H9 (cell line): ENCODE measurements around the gene CASQ2. TPM values are rescaled to one million over a fixed set of nuclear protein-coding genes. Genes with fewer than 3 reads are reported as not detected.
A peak's percentile ranks its signal among the peaks of the same experiment; 100 is the strongest.

Source experiments
- DNase-seq: peaks from one replicate; pipeline ENCODE4 v3.0.0-alpha.2; 2017
- H2AFZ ChIP-seq: one replicate; pipeline ENCODE4 v1.6.1; 2013; ENCODE audit warnings: mild to moderate bottlenecking, low read length, control low read depth, moderate library complexity
- H2AK5ac ChIP-seq: 2 replicates; pipeline ENCODE4 v1.6.1; 2013; ENCODE audit warnings: low read length, control low read depth, mixed read lengths; ENCODE audit not compliant: insufficient read length
- H2BK120ac ChIP-seq: one replicate; pipeline ENCODE4 v1.6.1; 2013; ENCODE audit warnings: low read depth, mild to moderate bottlenecking, low read length, control low read depth, inconsistent platforms; ENCODE audit not compliant: poor library complexity, severe bottlenecking
- H2BK12ac ChIP-seq: 2 replicates; pipeline ENCODE4 v1.6.1; 2013; ENCODE audit warnings: low read length, control low read depth, mixed read lengths, low read depth; ENCODE audit not compliant: insufficient read length
- H2BK15ac ChIP-seq: 2 replicates; pipeline ENCODE4 v1.6.1; 2013; ENCODE audit warnings: low read depth, low read length, control low read depth
- H2BK20ac ChIP-seq: one replicate; pipeline ENCODE4 v1.6.1; 2013; ENCODE audit warnings: low read depth, mild to moderate bottlenecking, low read length, control low read depth, inconsistent platforms; ENCODE audit not compliant: poor library complexity, severe bottlenecking
- H2BK5ac ChIP-seq: 2 replicates; pipeline ENCODE4 v1.6.1; 2013; ENCODE audit warnings: low read length, control low read depth, mixed read lengths; ENCODE audit not compliant: insufficient read length
- H3K14ac ChIP-seq: 2 replicates; pipeline ENCODE4 v1.6.1; 2013; ENCODE audit warnings: low read length, control low read depth; ENCODE audit not compliant: insufficient read depth
- H3K18ac ChIP-seq: 2 replicates; pipeline ENCODE4 v1.6.1; 2013; ENCODE audit warnings: low read depth, mild to moderate bottlenecking, mixed read lengths, low read length, control low read depth; ENCODE audit not compliant: insufficient read length
- H3K23ac ChIP-seq: 2 replicates; pipeline ENCODE4 v1.6.1; 2013; ENCODE audit warnings: low read length, control low read depth, mixed read lengths, low read depth; ENCODE audit not compliant: insufficient read length
- H3K23me2 ChIP-seq: 2 replicates; pipeline ENCODE4 v1.6.1; 2013; ENCODE audit warnings: low read depth, mild to moderate bottlenecking, mixed read lengths, low read length, control low read depth; ENCODE audit not compliant: insufficient read length, poor library complexity, severe bottlenecking
- H3K27ac ChIP-seq: 2 replicates; pipeline ENCODE4 v1.5.1; 2013; ENCODE audit warnings: low read length, control low read depth, mixed read lengths, low read depth; ENCODE audit not compliant: insufficient read length
- H3K27me3 ChIP-seq: 2 replicates; pipeline ENCODE4 v1.6.1; 2013; ENCODE audit warnings: low read length, control low read depth, inconsistent platforms; ENCODE audit not compliant: insufficient read depth
- H3K4ac ChIP-seq: 2 replicates; pipeline ENCODE4 v1.6.1; 2013; ENCODE audit warnings: low read depth, mild to moderate bottlenecking, control low read depth, inconsistent platforms, low read length, moderate library complexity
- H3K4me1 ChIP-seq: 2 replicates; pipeline ENCODE4 v1.6.1; 2013; ENCODE audit warnings: low read length, control low read depth, inconsistent platforms; ENCODE audit not compliant: insufficient read depth
- H3K4me2 ChIP-seq: 2 replicates; pipeline ENCODE4 v1.6.1; 2013; ENCODE audit warnings: low read length, control low read depth, mixed read lengths; ENCODE audit not compliant: insufficient read length, insufficient read depth
- H3K56ac ChIP-seq: 2 replicates; pipeline ENCODE4 v1.6.1; 2013; ENCODE audit warnings: low read depth, mild to moderate bottlenecking, mixed read lengths, low read length, control low read depth; ENCODE audit not compliant: insufficient read length
- H3K79me1 ChIP-seq: 2 replicates; pipeline ENCODE4 v1.6.1; 2013; ENCODE audit warnings: low read depth, mild to moderate bottlenecking, moderate library complexity, low read length, control low read depth, inconsistent platforms; ENCODE audit not compliant: insufficient read depth, poor library complexity, severe bottlenecking
- H3K79me2 ChIP-seq: 2 replicates; pipeline ENCODE4 v1.6.1; 2013; ENCODE audit warnings: low read length, control low read depth, inconsistent platforms; ENCODE audit not compliant: insufficient read depth
- H3K9ac ChIP-seq: 2 replicates; pipeline ENCODE4 v1.6.1; 2013; ENCODE audit warnings: low read length, control low read depth, mixed read lengths; ENCODE audit not compliant: insufficient read length; ENCODE audit errors: extremely low read depth
- H3K9me3 ChIP-seq: one replicate; pipeline ENCODE4 v1.6.1; 2013; ENCODE audit warnings: low read depth, low read length, inconsistent platforms; ENCODE audit not compliant: control insufficient read depth
- H3T11ph ChIP-seq: one replicate; pipeline ENCODE4 v1.6.1; 2013; ENCODE audit warnings: mild to moderate bottlenecking, low read length, control low read depth, inconsistent platforms
- H4K20me1 ChIP-seq: one replicate; pipeline ENCODE4 v1.6.1; 2013; ENCODE audit not compliant: control insufficient read depth, insufficient read length, insufficient read depth
- H4K5ac ChIP-seq: 2 replicates; pipeline ENCODE4 v1.6.1; 2013; ENCODE audit warnings: low read depth, mild to moderate bottlenecking, mixed read lengths, low read length, control low read depth; ENCODE audit not compliant: insufficient read length
- H4K8ac ChIP-seq: replicated peaks from 2 replicates; pipeline ENCODE4 v1.6.1; 2013; ENCODE audit warnings: low read length, control low read depth, mixed read lengths, low read depth; ENCODE audit not compliant: insufficient read length
- H4K91ac ChIP-seq: 2 replicates; pipeline ENCODE4 v1.6.1; 2013; ENCODE audit warnings: low read depth, mild to moderate bottlenecking, moderate library complexity, mixed read lengths, low read length, control low read depth; ENCODE audit not compliant: insufficient read length
- H3K27ac Mint-ChIP-seq, 3 experiments: 2 replicates in 2 of 3; 3 replicates in 1 of 3; pipeline ENCODE4 v1.8.0; 2020 to 2021; ENCODE audit warnings: mixed read lengths in 3 of 3, mild to moderate bottlenecking in 1 of 3, moderate library complexity in 1 of 3
- H3K27me3 Mint-ChIP-seq: 2 replicates; pipeline ENCODE4 v1.8.0; 2021; ENCODE audit warnings: low read depth, mild to moderate bottlenecking, moderate library complexity, mixed read lengths
- H3K36me3 Mint-ChIP-seq, 3 experiments: 2 replicates in 2 of 3; 3 replicates in 1 of 3; pipeline ENCODE4 v1.8.0; 2020 to 2021; ENCODE audit warnings: low read depth in 3 of 3, mixed read lengths in 3 of 3; ENCODE audit not compliant: insufficient read depth in 1 of 3
- H3K4me1 Mint-ChIP-seq, 2 experiments: 2 replicates each; pipeline ENCODE4 v1.8.0; 2020; ENCODE audit warnings: mixed read lengths in 2 of 2
- H3K4me3 Mint-ChIP-seq, 2 experiments: 2 replicates in 1 of 2; 3 replicates in 1 of 2; pipeline ENCODE4 v1.8.0; 2020 to 2021; ENCODE audit warnings: mild to moderate bottlenecking in 2 of 2, mixed read lengths in 2 of 2, moderate library complexity in 1 of 2
- H3K9me3 Mint-ChIP-seq, 2 experiments: 2 replicates in 1 of 2; 3 replicates in 1 of 2; pipeline ENCODE4 v1.8.0; 2020; ENCODE audit warnings: mild to moderate bottlenecking in 2 of 2, mixed read lengths in 2 of 2, moderate library complexity in 1 of 2
- WGBS: extraction: QIAGEN DNeasy Blood & Tissue Kit; methylation state at CpG from one replicate; pipeline ENCODE4 v1.1.7; 2013; ENCODE audit warnings: missing lambda C conversion rate, low lambda C conversion rate, mixed read lengths; ENCODE audit not compliant: insufficient read length; ENCODE audit errors: extremely low coverage; 5-methylcytosine and 5-hydroxymethylcytosine counted together
- total RNA-seq: library from RNA; stranded (reverse); gene quantifications from 2 replicates; pipeline ENCODE4 v1.2.1, GENCODE V29; 2021
- TF ChIP-seq, protein P1 (sequence below): fragments of 200-600 bp; sonication (generic); conservative IDR thresholded peaks from 3 replicates; pipeline ENCODE4 v1.8.0; 2021; ENCODE audit warnings: antibody characterized with exemption, mild to moderate bottlenecking

Gene CASQ2
- total RNA-seq, 1 experiment from 2014 or later, result not detected

DNA sequence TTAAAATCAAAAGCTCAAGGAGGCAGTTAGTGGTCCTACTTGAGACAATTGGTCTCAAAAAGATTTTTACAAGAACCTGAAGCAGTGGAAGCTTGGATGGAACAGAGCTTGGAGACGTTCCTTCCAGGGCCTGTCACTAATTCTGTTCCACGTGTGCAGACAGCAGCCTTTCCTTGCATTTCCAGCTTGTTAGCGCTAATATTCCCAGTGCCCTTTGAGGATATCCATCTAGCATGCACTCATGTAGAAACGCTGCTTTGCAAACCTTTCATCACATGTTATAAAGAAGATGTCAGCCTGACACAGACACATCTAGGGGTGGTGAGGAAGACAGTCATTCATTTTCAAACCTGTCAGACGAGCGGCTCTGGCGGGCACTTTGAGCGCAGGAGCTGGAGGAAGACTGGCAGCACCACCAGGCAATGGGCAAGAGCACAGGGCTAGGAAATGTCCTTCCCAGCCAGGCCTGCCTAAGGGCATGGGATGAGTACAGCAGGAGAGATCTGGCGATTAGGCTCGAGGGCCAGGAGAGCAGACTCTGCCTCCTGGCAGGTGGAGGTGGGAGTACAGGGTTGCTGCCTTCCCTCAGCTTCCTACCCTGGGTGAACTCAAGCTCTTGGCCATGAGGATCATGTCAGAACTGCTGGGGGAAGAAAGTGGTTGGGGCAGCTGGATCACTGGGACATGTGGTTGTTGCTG lies 55.5 kb downstream of the CASQ2 start:
- Mint-ChIP-seq H3K36me3 (no peaks in the 10 kb centered on the region), H3K4me1 (peaks cover 18 to 21% of the 10 kb centered on the region in 2 experiments), H3K9me3 (peaks cover 0 to 4% of the 10 kb centered on the region in 2 experiments; a peak in 1 of 5 replicates), H3K27ac (no peak overlapping the region), H3K4me3 (no peak overlapping the region), H3K27me3 (peaks cover 2% of the 10 kb centered on the region; the same call in 1 of the 2 replicates)
- no peak overlapping the region for H2AFZ ChIP-seq
- no peak overlapping the region for H2BK120ac ChIP-seq
- no peak overlapping the region for H3T11ph ChIP-seq
- H3K27ac ChIP-seq, result no peak overlapping the region
- H3K4me1 ChIP-seq, result no peaks in the 10 kb centered on the region; the same call in 1 of the 2 replicates
- H2BK20ac ChIP-seq, result no peak overlapping the region
- no peak overlapping the region for H4K91ac ChIP-seq
- H4K5ac ChIP-seq, result no peak overlapping the region
- no peak overlapping the region for H3K4ac ChIP-seq
- H3K23ac ChIP-seq, result no peak overlapping the region
- H3K56ac ChIP-seq, result no peak overlapping the region
- TF ChIP-seq, protein P1, sequence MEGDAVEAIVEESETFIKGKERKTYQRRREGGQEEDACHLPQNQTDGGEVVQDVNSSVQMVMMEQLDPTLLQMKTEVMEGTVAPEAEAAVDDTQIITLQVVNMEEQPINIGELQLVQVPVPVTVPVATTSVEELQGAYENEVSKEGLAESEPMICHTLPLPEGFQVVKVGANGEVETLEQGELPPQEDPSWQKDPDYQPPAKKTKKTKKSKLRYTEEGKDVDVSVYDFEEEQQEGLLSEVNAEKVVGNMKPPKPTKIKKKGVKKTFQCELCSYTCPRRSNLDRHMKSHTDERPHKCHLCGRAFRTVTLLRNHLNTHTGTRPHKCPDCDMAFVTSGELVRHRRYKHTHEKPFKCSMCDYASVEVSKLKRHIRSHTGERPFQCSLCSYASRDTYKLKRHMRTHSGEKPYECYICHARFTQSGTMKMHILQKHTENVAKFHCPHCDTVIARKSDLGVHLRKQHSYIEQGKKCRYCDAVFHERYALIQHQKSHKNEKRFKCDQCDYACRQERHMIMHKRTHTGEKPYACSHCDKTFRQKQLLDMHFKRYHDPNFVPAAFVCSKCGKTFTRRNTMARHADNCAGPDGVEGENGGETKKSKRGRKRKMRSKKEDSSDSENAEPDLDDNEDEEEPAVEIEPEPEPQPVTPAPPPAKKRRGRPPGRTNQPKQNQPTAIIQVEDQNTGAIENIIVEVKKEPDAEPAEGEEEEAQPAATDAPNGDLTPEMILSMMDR, result 0 out of 3 replicates have a peak, but pooled peaks have one; percentile 16
- H2BK15ac ChIP-seq, result no peak overlapping the region
- no peak overlapping the region for H2BK12ac ChIP-seq
- no peak overlapping the region for H2BK5ac ChIP-seq
- H3K4me2 ChIP-seq, result no peak overlapping the region
- no peaks in the 10 kb centered on the region for H3K23me2 ChIP-seq
- no peak overlapping the region for H2AK5ac ChIP-seq
- no peak overlapping the region for H3K18ac ChIP-seq
- no peaks in the 10 kb centered on the region for H3K79me1 ChIP-seq
- no peaks in the 10 kb centered on the region for H3K27me3 ChIP-seq
- no peak overlapping the region for H4K8ac ChIP-seq
- H3K9ac ChIP-seq, result no peak overlapping the region
- no peaks in the 10 kb centered on the region for H4K20me1 ChIP-seq
- DNase-seq, result peak; percentile 43
- H3K9me3 ChIP-seq, result no peaks in the 10 kb centered on the region
- H3K79me2 ChIP-seq, result no peaks in the 10 kb centered on the region
- H3K14ac ChIP-seq, result no peak overlapping the region
- WGBS, result no CpG with 5 or more reads among the region's 10 CpGs
